ENCODE data around the gene SLC17A8. TPM values are rescaled to one million over a fixed set of nuclear protein-coding genes. Genes with fewer than 3 reads are reported as not detected.

Gene SLC17A8
- total RNA-seq, 1 experiment from 2014 or later: not detected

- H3K36me3 Mint-ChIP-seq (ENCODE audit: insufficient read depth, unreplicated experiment): no peaks in the 10 kb centered on the region
- ChIA-PET POLR2A (interaction anchor here (0.7 to 0.9 kb wide), 2 partner anchors 10 to 210 kb away, joined by 3 to 4 read pairs; no protein-coding TSS in a partner anchor), CTCF (interaction anchor here (0.6 to 0.9 kb wide), 2 partner anchors 41 to 107 kb away, joined by 3 to 4 read pairs; no protein-coding TSS in a partner anchor)
- no peaks in the 10 kb centered on the region for H3K4me1 Mint-ChIP-seq (ENCODE audit: insufficient read depth, unreplicated experiment)
- DNase-seq (ENCODE audit: unreplicated experiment): peak; percentile 38
- BruUV-seq (replicated peaks): no TSS peak
- TF ChIP-seq CTCF (IDR thresholded peaks at IDR 0.05; ENCODE audit: unreplicated experiment): no peak
- H3K9me3 Mint-ChIP-seq (ENCODE audit: unreplicated experiment): no peaks in the 10 kb centered on the region
- no peak overlapping the region for H3K27ac Mint-ChIP-seq (ENCODE audit: low read depth, unreplicated experiment)
- no peak overlapping the region for H3K4me3 Mint-ChIP-seq (ENCODE audit: unreplicated experiment)
- intact Hi-C loops (cut with micrococcal nuclease): no loop called here
- peaks cover 20% of the 10 kb centered on the region for H3K27me3 Mint-ChIP-seq (ENCODE audit: insufficient read depth, unreplicated experiment)
Measured at GRCh38 chr12:100445081-100445481, 88.2 kb downstream of the SLC17A8 start.

GRCh38 chr12:100447381-100447780, 90.5 kb downstream of the SLC17A8 start:
- H3K4me1 Mint-ChIP-seq (ENCODE audit: insufficient read depth, unreplicated experiment): no peaks in the 10 kb centered on the region
- CTCF ChIA-PET: interaction anchor here (1.3 kb wide), 1 partner anchor 12 kb away, joined by 6 read pairs; no protein-coding TSS in a partner anchor
- no peak for TF ChIP-seq CTCF (IDR thresholded peaks at IDR 0.05; ENCODE audit: unreplicated experiment)
- no peak for DNase-seq (ENCODE audit: unreplicated experiment)
- H3K9me3 Mint-ChIP-seq (ENCODE audit: unreplicated experiment): no peaks in the 10 kb centered on the region
- intact Hi-C loops (cut with micrococcal nuclease): no loop called here
- H3K4me3 Mint-ChIP-seq (ENCODE audit: unreplicated experiment): no peak overlapping the region
- no TSS peak for BruUV-seq (replicated peaks)
- H3K36me3 Mint-ChIP-seq (ENCODE audit: insufficient read depth, unreplicated experiment): no peaks in the 10 kb centered on the region
- peaks cover 34% of the 10 kb centered on the region for H3K27me3 Mint-ChIP-seq (ENCODE audit: insufficient read depth, unreplicated experiment)
- no peak overlapping the region for H3K27ac Mint-ChIP-seq (ENCODE audit: low read depth, unreplicated experiment)
- POLR2A ChIA-PET: interaction anchor here (0.6 kb wide), 1 partner anchor 10 kb away, joined by 3 read pairs; no protein-coding TSS in a partner anchor

- intact Hi-C loops (cut with micrococcal nuclease): no loop called here
- H3K4me1 Mint-ChIP-seq (ENCODE audit: insufficient read depth, unreplicated experiment): no peaks in the 10 kb centered on the region
- H3K27ac Mint-ChIP-seq (ENCODE audit: low read depth, unreplicated experiment): no peak overlapping the region
- ChIA-PET CTCF (no interaction called here), POLR2A (interaction anchor here (1.0 kb wide), 1 partner anchor 41 kb away, joined by 3 read pairs; no protein-coding TSS in a partner anchor)
- H3K27me3 Mint-ChIP-seq (ENCODE audit: insufficient read depth, unreplicated experiment): peaks cover 34% of the 10 kb centered on the region
- H3K36me3 Mint-ChIP-seq (ENCODE audit: insufficient read depth, unreplicated experiment): no peaks in the 10 kb centered on the region
- no peak overlapping the region for H3K4me3 Mint-ChIP-seq (ENCODE audit: unreplicated experiment)
- no peaks in the 10 kb centered on the region for H3K9me3 Mint-ChIP-seq (ENCODE audit: unreplicated experiment)
- no peak for DNase-seq (ENCODE audit: unreplicated experiment)
- no peak for TF ChIP-seq CTCF (IDR thresholded peaks at IDR 0.05; ENCODE audit: unreplicated experiment)
- no TSS peak for BruUV-seq (replicated peaks)
Measured at GRCh38 chr12:100448656-100449055, 91.8 kb downstream of the SLC17A8 start.

GRCh38 chr12:100450735-100451134, 93.9 kb downstream of the SLC17A8 start:
- intact Hi-C loops (cut with micrococcal nuclease): no loop called here
- H3K36me3 Mint-ChIP-seq (ENCODE audit: insufficient read depth, unreplicated experiment): no peaks in the 10 kb centered on the region
- H3K4me3 Mint-ChIP-seq (ENCODE audit: unreplicated experiment): no peak overlapping the region
- H3K27ac Mint-ChIP-seq (ENCODE audit: low read depth, unreplicated experiment): no peak overlapping the region
- peak; percentile 24 for DNase-seq (ENCODE audit: unreplicated experiment)
- BruUV-seq (replicated peaks): no TSS peak
- H3K27me3 Mint-ChIP-seq (ENCODE audit: insufficient read depth, unreplicated experiment): peaks cover 34% of the 10 kb centered on the region
- TF ChIP-seq CTCF (IDR thresholded peaks at IDR 0.05; ENCODE audit: unreplicated experiment): no peak
- no peaks in the 10 kb centered on the region for H3K9me3 Mint-ChIP-seq (ENCODE audit: unreplicated experiment)
- no peaks in the 10 kb centered on the region for H3K4me1 Mint-ChIP-seq (ENCODE audit: insufficient read depth, unreplicated experiment)
- ChIA-PET CTCF (no interaction called here), POLR2A (no interaction called here)
